ENCODE measurements around the gene CTH. TPM values are rescaled to one million over a fixed set of nuclear protein-coding genes. Genes with fewer than 3 reads are reported as not detected.
"Not testable (repeated sequence)": the region's sequence is repeated elsewhere in the genome, so short reads cannot be mapped to it uniquely, and the experiment has no call there.

Gene CTH
- total RNA-seq: 3.9 and 4.3 TPM in 2 replicates

GRCh38 chr1:70410604-70411359 lies at the start of gene CTH:
CTH (plus strand) TSS chr1:70411268; CDS start chr1:70411416, 148 bp downstream.
- DNase-seq (ENCODE audit: low read depth): peak; percentile 96

GRCh38 chr1:70361727-70362398 lies 49.2 kb upstream of the CTH start:
- DNase-seq (ENCODE audit: low read depth): peak; percentile 25

- DNase-seq (ENCODE audit: low read depth): no peak
These were observed 46.6 kb upstream of the CTH start for GRCh38 chr1:70364439-70364838.

GRCh38 chr1:70366425-70366952 lies 44.6 kb upstream of the CTH start:
- not testable (repeated sequence) for DNase-seq (ENCODE audit: low read depth)

- not testable (repeated sequence) for DNase-seq (ENCODE audit: low read depth)
These were observed 44.1 kb upstream of the CTH start for GRCh38 chr1:70366997-70367396.

- not testable (repeated sequence) for DNase-seq (ENCODE audit: low read depth)
These were observed 43.7 kb upstream of the CTH start for GRCh38 chr1:70367397-70367796.

GRCh38 chr1:70371586-70371985 lies 39.5 kb upstream of the CTH start:
- DNase-seq (ENCODE audit: low read depth): not testable (repeated sequence)

- DNase-seq (ENCODE audit: low read depth): no peak
These were observed 38.6 kb upstream of the CTH start for GRCh38 chr1:70372426-70372825.

GRCh38 chr1:70373580-70373979 lies 37.5 kb upstream of the CTH start:
- DNase-seq (ENCODE audit: low read depth): peak; percentile 47

- no peak for DNase-seq (ENCODE audit: low read depth)
These were observed 34.9 kb upstream of the CTH start for GRCh38 chr1:70376196-70376595.

GRCh38 chr1:70382682-70383081 lies 28.4 kb upstream of the CTH start:
- peak; percentile 60 for DNase-seq (ENCODE audit: low read depth)

- DNase-seq (ENCODE audit: low read depth): no peak
These were observed 27.6 kb upstream of the CTH start for GRCh38 chr1:70383483-70383882.

- no peak for DNase-seq (ENCODE audit: low read depth)
These were observed 26.5 kb upstream of the CTH start for GRCh38 chr1:70384542-70384941.

- no peak for DNase-seq (ENCODE audit: low read depth)
These were observed 25.6 kb upstream of the CTH start for GRCh38 chr1:70385477-70385876.

- no peak for DNase-seq (ENCODE audit: low read depth)
These were observed 24.9 kb upstream of the CTH start for GRCh38 chr1:70386121-70386520.

- no peak for DNase-seq (ENCODE audit: low read depth)
These were observed 23.6 kb upstream of the CTH start for GRCh38 chr1:70387507-70387906.

- no peak for DNase-seq (ENCODE audit: low read depth)
These were observed 18.4 kb upstream of the CTH start for GRCh38 chr1:70392626-70393025.

- DNase-seq (ENCODE audit: low read depth): no peak
These were observed 14.5 kb upstream of the CTH start for GRCh38 chr1:70396607-70397006.

- no peak for DNase-seq (ENCODE audit: low read depth)
These were observed 14.1 kb upstream of the CTH start for GRCh38 chr1:70397013-70397412.

- DNase-seq (ENCODE audit: low read depth): no peak
These were observed 10.7 kb upstream of the CTH start for GRCh38 chr1:70400335-70400734.

- DNase-seq (ENCODE audit: low read depth): no peak
These were observed 9.1 kb upstream of the CTH start for GRCh38 chr1:70401974-70402373.

- no peak for DNase-seq (ENCODE audit: low read depth)
These were observed 7.3 kb upstream of the CTH start for GRCh38 chr1:70403759-70404158.

- DNase-seq (ENCODE audit: low read depth): no peak
These were observed 5.2 kb upstream of the CTH start for GRCh38 chr1:70405780-70406416.

All from renal cortical epithelial cell (primary cell).